Measurements from ENCODE around the gene CORO1C. TPM values are rescaled to one million over a fixed set of nuclear protein-coding genes. Genes with fewer than 3 reads are reported as not detected.

Gene CORO1C
- total RNA-seq, 1 experiment from 2014 or later = 208 TPM

DNA sequence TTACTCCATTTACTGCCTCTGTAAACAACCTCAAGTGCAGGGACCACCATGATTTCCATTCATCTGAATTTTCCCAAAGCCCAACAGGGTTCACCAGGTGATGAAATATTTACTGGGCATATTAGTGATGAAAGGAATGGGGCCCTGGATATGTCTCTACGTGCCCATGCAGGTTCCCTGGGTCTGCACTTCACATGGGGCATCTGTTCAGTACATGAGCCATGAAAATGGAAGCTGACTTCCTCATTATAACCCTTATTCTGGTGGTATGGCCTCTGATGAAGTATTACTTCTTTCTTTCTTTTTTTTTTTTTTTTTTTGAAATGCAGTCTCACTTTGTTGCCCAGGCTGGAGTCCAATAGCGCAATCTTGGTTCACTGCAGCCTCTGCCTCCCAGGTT lies 26.5 kb upstream of the CORO1C start:
- H3K9me3 ChIP-seq (ENCODE audit: low read depth, low read length, poor library complexity, severe bottlenecking) = no peaks in the 10 kb centered on the region
- intact Hi-C loops (cut with micrococcal nuclease; ENCODE audit: unreplicated experiment) = no loop called here
- DNase-seq (ENCODE audit: low spot score) = no peak
- no peak for TF ChIP-seq EZH2 (IDR thresholded peaks at IDR 0.05; ENCODE audit: borderline replicate concordance, low read depth, low read length, poor library complexity, severe bottlenecking)
- no peak for TF ChIP-seq CTCF (conservative IDR thresholded peaks at IDR 0.05; ENCODE audit: low read depth, low read length)
- no peaks in the 10 kb centered on the region for H3K36me3 ChIP-seq (ENCODE audit: insufficient read depth, low read length, poor library complexity, severe bottlenecking)
- no peaks in the 10 kb centered on the region for H3K27me3 ChIP-seq (replicated peaks; ENCODE audit: insufficient read depth, low read depth, low read length, poor library complexity)
- H3K4me1 ChIP-seq (ENCODE audit: insufficient read depth, low read length, poor library complexity, severe bottlenecking) = no peaks in the 10 kb centered on the region
- ChIA-PET CTCF (no interaction called here), POLR2A (ENCODE audit: low non-redundant PET) (no interaction called here)
- BruUV-seq (replicated peaks) = no TSS peak
- no peak overlapping the region for H3K4me3 ChIP-seq (ENCODE audit: low read depth, low read length, poor library complexity, severe bottlenecking)
- no peak overlapping the region for H3K27ac ChIP-seq (ENCODE audit: low read depth, low read length, poor library complexity, severe bottlenecking)

DNA sequence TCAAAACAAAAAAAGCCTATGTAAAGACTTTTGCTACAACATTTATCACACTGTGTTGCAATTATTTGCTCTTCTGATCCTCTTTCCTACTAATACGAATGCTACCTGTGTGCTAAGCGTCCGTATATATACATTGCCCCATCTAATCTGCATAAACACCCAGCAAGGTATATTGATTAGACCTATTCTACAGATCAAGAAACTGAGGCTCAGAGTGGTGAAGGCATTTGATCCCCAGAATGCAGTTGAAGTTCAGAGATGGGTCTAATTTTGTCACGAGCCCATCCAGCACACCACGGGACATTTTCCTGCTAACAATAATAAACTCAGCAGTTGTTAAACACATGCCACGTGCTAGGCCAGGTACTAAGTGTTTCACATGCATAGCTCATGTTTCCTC lies 25.1 kb upstream of the CORO1C start:
- H3K4me1 ChIP-seq (ENCODE audit: insufficient read depth, low read length, poor library complexity, severe bottlenecking) = peaks cover 11% of the 10 kb centered on the region
- TF ChIP-seq EZH2 (IDR thresholded peaks at IDR 0.05; ENCODE audit: borderline replicate concordance, low read depth, low read length, poor library complexity, severe bottlenecking) (no peak), CTCF (conservative IDR thresholded peaks at IDR 0.05; ENCODE audit: low read depth, low read length) (no peak)
- CTCF ChIA-PET = no interaction called here
- intact Hi-C loops (cut with micrococcal nuclease; ENCODE audit: unreplicated experiment) = no loop called here
- H3K27me3 ChIP-seq (replicated peaks; ENCODE audit: insufficient read depth, low read depth, low read length, poor library complexity) = no peaks in the 10 kb centered on the region
- no peak overlapping the region for H3K27ac ChIP-seq (ENCODE audit: low read depth, low read length, poor library complexity, severe bottlenecking)
- POLR2A ChIA-PET (ENCODE audit: low non-redundant PET) = no interaction called here
- H3K9me3 ChIP-seq (ENCODE audit: low read depth, low read length, poor library complexity, severe bottlenecking) = no peaks in the 10 kb centered on the region
- DNase-seq (ENCODE audit: low spot score) = no peak
- BruUV-seq (replicated peaks) = no TSS peak
- H3K36me3 ChIP-seq (ENCODE audit: insufficient read depth, low read length, poor library complexity, severe bottlenecking) = no peaks in the 10 kb centered on the region
- no peak overlapping the region for H3K4me3 ChIP-seq (ENCODE audit: low read depth, low read length, poor library complexity, severe bottlenecking)

DNA sequence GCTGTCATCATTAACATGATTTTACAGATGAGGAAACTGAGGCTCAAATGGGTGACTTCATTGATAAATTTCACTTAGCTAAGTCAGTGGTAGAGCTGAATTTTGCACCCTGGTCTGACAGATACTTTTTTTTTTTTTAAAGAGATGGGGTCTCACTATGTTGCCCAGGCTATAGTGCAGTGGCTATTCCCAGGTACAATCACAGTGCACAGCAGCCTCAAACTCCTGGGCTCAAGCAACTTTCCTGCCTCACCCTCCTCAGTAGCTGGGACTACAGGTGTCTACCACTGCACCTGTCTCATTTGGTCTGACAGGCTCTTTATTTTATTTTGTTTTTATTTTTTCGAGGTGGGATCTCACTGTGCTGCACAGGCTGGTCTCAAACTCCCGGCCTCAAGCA lies 24.2 kb upstream of the CORO1C start:
- DNase-seq (ENCODE audit: low spot score) = no peak
- Histone ChIP-seq H3K36me3 (ENCODE audit: insufficient read depth, low read length, poor library complexity, severe bottlenecking) (no peaks in the 10 kb centered on the region), H3K4me1 (ENCODE audit: insufficient read depth, low read length, poor library complexity, severe bottlenecking) (peaks cover 21% of the 10 kb centered on the region), H3K9me3 (ENCODE audit: low read depth, low read length, poor library complexity, severe bottlenecking) (no peaks in the 10 kb centered on the region), H3K27ac (ENCODE audit: low read depth, low read length, poor library complexity, severe bottlenecking) (no peak overlapping the region), H3K27me3 (replicated peaks; ENCODE audit: insufficient read depth, low read depth, low read length, poor library complexity) (no peaks in the 10 kb centered on the region), H3K4me3 (ENCODE audit: low read depth, low read length, poor library complexity, severe bottlenecking) (no peak overlapping the region)
- no peak for TF ChIP-seq CTCF (conservative IDR thresholded peaks at IDR 0.05; ENCODE audit: low read depth, low read length)
- no peak for TF ChIP-seq EZH2 (IDR thresholded peaks at IDR 0.05; ENCODE audit: borderline replicate concordance, low read depth, low read length, poor library complexity, severe bottlenecking)
- BruUV-seq (replicated peaks) = no TSS peak
- intact Hi-C loops (cut with micrococcal nuclease; ENCODE audit: unreplicated experiment) = no loop called here
- POLR2A ChIA-PET (ENCODE audit: low non-redundant PET) = no interaction called here
- CTCF ChIA-PET = no interaction called here
